Medulla oblongata (tissue), 1 donor: Measurements from ENCODE around the gene IGF2R.
A peak's percentile ranks its signal among the peaks of the same experiment; 100 is the strongest.

ENCODE experiments used
- DNase-seq: peaks from one replicate; pipeline ENCODE4 v3.0.0-alpha.2; 2015; ENCODE audit errors: extremely low spot score

IGF2R gene

DNA sequence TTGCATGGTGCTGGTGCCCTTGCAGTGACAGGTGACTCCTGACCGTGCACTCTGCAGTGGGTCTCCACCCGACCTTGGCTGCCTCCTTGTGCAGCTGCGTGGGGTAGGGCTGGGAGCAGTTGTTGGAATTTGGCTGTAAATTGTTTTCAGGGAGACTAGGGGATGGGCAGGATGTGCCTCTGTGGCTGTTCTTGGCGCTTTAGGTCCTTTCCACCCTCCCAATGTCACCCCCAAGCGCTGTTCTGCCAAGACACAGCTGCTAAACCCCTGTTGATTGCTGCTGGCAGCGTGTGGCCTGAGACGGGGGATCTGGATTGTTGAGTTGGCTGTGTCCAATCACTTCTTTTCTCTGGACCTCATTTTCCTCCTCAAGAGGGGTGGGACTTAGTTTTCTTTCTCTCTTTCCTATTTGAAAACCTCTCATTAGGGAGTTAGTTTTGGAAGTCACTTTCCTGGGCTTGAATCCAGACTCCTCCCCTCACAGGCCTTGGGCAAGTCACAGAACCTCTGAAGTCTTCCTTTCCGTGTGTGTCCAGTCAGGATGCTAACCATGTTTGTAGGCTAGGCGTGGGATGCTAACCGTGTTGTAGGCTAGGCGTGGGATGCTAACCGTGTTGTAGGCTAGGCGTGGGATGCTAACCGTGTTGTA is 8.5 kb downstream of the IGF2R start:
- DNase-seq, result peak; percentile 75

DNA sequence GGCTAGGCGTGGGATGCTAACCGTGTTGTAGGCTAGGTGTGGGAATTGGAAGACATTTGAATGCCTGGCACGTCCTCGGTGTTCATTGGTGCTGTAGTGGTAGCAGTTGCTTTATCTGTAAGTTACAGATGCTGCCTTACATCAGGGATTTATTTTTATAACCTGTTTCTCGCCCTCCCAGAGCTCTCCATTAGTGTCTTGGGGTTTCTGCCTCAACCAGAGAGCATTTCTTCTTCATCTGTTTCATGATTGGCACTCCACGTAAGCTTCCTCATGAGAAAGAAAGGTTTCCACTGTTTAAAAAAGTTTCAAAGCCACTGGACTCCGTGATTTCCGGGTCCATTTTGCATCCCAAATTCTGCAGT is 9.0 kb downstream of the IGF2R start:
- DNase-seq, result no peak

GRCh38 chr6:159978291-159979135 is 9.6 kb downstream of the IGF2R start:
- DNase-seq, result no peak

- no peak for DNase-seq
Measured at GRCh38 chr6:159979136-159979874, 10.4 kb downstream of the IGF2R start.

GRCh38 chr6:159980474-159980873 is 11.6 kb downstream of the IGF2R start:
- no peak for DNase-seq

DNA sequence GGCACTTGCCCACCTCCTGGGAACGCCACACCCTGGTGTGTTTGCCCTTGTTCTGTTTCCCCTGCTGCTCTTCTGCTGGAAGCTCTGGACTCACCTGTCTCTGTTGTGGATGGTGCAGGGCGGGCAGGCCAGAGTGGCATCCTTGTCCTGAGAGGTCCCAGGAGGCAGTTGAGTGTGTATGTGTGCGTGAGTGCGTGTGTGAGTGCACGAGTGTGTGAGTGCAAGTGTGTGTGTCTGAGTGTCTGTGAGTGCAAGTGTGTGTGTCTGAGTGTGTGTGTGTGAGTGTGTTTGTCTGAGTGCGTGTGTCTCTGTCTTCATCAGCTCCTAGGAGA is 12.2 kb downstream of the IGF2R start:
- no peak for DNase-seq

DNA sequence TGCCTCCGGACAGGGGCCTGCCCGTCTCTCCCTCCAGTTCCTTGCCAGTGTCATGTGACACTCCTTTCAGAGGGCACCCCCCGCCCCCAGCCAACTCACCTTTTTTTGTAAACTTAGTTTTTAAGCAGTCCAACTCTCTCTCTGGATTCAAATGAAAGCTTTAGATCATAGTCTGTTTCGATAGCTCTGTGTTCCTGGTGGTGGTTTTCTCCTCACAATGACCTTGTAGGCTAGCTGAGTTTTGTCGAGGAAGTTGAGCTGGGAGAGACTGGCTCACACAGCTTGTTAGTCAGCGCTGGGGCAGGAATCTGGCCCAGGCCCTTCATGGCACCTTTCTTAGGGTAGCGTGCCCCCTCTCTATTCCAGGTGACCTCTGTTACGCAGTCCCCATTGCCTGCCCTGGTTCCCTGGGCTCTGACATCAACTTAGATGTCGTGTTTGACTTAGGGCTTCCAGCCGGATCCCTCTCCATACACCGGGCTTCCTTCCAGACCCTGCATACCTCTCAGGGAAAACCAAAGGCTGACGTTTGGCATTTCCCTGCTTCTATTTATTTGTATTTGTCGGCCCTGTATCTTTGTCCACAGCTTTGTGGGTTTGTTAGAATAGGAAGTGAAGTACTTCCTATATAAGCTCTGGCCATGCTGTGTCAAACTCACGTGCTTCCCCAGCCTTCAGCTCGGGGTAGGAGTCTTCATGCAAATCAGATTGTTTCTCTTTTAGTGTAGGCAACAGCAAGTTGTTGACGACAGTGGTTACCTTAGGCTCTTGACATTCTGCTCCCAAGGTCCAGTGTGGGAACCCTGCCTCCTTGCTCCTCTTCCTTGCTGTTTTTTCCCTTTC is 12.7 kb downstream of the IGF2R start:
- DNase-seq, result peak; percentile 68

DNA sequence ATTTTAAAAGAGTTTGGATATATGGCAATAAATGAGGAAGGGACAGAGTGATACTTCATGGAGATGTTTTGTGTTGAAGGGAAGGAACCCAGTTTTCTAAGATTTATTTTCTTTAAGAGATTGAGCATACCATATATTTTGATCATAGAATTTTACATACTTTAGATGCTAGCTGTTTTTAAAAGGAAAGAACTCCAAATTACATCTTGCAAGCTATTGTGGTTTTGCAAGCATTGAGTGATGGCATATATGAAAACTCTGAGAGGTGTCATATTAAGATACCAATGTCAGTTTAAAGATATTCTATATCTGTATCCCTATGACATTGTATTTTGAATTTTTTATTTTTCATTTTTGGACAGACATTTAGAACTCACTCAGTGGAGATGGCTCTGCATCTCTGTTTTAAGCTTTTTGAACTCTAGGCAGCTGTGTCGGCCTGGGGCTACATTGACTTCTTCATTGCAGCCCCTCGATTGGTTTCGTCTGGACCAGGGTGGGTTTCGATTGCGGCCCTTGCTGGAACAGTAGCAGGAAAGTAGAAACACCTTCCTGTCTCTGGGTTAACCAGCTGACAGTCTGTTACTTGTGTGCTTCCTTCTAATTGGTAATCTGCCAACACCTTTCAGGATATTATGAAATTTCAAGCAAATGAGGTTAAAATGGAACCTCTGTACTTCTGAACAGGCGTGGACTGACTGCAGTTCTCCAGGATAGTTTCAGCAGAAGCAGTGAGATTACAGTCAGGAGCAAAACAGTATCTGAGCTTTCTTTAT is 14.0 kb downstream of the IGF2R start:
- DNase-seq, result no peak

DNA sequence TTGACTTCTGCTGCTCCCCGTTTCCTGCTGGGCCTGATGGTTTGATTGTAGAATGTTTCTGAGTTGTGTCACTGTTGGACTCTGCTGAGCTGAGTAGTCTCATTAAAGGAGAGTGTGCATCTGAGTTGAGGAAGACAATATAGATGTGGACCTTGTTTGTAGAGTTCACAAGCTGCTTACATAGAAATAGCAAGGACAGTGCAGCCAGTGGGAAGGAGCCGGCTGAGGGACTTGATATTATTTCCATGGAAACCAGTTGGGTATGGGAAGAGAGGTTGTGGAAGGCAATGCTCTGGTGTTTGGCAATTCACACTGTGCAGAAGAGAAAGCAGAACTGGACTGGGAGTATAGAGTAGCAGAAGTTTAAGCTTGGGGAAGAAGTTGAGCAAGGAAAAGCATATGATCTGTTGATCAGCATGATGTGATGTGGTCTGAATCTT is 14.8 kb downstream of the IGF2R start:
- peak; percentile 74 for DNase-seq

- DNase-seq, result no peak
Measured at GRCh38 chr6:159984268-159984786, 15.4 kb downstream of the IGF2R start.

DNA sequence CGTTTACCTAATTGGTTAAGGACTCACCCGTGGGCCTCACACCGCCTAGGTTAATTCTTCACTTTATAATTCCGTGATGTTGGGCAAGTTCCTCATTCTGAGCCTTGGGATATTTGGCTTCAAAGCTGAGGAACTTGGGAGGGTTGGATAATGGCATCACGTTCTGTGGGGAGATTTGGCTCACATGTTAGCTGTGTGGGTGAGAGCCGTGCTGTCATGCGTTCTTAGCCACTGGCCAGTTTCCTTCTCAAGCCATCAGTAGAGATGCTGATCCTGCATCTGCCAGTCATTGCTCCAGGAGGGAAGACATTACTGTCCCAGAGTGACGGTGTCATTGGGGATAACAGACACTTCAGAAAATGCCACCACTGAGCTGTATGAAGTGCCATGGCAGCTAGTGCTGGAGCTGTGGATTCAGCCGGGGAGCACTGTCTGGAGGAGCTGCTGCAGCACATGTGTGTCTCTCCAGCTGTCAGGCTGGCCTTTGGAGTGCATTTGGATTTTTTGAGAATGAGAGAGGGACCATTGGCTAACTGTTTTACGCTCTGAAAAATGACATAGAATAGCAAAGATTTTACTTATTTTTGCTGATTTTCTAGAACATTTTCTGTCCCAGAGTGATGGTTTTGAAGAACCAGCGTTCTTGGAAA is 16.5 kb downstream of the IGF2R start:
- peak; percentile 34 for DNase-seq

GRCh38 chr6:159988983-159989454 is 20.1 kb downstream of the IGF2R start:
- DNase-seq, result no peak

- no peak for DNase-seq
Measured at GRCh38 chr6:159989492-159990480, 20.9 kb downstream of the IGF2R start.

DNA sequence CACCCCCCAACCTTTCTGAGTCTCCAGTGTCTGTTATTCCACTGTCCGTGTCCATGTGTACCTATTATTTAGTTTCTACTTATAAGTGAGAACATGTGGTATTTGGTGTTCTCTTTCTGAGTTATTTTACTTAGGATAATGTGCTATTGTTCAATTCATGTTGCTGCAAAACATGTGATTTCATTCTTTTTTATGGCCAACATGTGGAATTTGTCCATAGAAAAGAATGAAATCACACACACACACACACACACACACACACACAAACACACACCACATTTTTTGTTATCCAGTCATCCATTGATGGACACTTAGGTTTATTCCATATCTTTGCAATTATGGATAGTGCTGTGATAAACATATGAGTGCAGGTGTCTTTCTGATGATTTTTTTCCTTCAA is 23.5 kb downstream of the IGF2R start:
- no peak for DNase-seq

DNA sequence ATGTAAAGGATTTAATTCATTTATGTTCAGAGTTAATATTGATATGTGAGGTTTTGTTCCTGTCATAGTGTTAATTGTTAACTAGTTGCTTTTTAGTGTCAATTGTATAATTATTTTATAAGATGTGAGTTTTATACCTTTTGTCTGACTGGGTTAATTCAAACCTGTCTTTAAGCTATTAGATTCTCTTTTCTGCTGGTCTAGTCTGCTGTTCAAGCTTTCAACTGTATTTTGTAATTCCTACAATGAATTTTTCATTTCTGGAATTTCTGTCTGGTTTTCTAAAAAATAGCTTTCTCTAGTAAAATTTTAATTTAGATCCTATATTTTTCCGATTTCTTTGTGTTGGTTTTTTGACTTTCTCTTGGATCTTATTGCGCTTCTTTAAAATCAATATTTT is 26.5 kb downstream of the IGF2R start:
- no peak for DNase-seq

GRCh38 chr6:159996087-159996622 is 27.3 kb downstream of the IGF2R start:
- no peak for DNase-seq

DNA sequence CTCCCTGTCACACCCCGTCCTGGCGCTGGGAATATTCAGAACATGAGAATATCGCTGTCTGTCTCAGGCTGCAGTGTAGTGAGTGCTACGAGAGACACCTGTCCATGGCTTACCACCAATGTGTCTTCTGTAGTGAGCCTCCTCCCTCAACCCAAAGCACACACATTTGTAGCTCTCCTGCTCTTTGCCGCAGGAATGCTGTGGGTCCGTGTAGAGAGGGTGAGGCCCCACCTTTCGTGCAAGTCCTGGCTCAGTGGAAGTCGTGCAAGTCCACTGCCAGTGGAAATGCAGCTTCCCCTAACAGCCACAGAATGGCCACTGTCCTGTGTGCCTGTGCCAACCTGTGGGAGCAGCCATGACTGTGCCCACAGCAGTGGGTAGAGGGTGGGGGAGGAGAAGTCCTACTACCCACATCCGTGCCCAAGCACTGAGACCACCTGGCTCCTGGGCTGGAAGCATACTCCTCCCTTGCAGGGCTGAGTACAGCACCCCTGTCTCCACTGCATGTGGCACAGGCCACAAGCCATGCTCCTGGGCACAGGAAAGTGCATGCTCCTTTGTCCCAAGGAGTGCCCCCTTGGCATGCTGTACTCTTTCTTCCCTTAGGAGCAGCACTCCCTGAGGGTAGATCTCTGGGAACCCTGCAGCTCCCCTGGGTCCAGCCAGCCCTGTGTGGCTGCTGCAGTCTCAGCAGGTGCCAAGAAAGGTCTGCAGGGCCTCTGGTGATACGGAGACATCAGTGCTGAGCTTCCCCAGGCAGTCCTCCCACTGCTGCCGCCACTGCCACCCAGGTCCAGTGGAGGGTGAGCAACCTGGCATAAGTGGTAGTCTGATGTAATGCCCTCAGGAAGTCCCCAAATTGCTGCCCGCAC is 28.0 kb downstream of the IGF2R start:
- no peak for DNase-seq
